NCI-H82 treated with DMSO at 0.1 percent for 48 hours (cell line): ENCODE data around the gene FBXO7.

Source experiments
- DNase-seq: peaks from one replicate; lab custom pipeline; 2025; ENCODE audit not compliant: unreplicated experiment; lab: John Stamatoyannopoulos, UW

The FBXO7 gene

DNA sequence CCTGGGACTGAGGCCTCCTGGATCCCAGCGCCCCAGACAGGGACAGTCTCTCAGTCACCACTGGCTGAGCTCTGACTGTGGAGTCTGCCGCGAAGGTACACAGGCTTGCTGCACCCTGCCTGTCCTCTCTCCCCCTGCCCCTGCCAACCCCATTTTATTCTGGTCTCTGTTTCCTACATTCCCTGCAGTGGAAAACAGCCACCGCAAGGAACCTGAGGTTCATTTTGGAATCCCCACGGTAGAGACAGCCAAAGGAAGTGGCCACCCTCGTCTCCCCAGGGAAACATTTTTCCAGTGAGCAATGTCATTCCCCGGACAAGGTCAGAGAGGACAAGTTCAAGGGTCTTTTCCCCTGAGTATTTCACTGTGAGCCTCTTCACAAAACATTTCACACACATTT lies 56.6 kb downstream of the FBXO7 start:
- DNase-seq = no peak

DNA sequence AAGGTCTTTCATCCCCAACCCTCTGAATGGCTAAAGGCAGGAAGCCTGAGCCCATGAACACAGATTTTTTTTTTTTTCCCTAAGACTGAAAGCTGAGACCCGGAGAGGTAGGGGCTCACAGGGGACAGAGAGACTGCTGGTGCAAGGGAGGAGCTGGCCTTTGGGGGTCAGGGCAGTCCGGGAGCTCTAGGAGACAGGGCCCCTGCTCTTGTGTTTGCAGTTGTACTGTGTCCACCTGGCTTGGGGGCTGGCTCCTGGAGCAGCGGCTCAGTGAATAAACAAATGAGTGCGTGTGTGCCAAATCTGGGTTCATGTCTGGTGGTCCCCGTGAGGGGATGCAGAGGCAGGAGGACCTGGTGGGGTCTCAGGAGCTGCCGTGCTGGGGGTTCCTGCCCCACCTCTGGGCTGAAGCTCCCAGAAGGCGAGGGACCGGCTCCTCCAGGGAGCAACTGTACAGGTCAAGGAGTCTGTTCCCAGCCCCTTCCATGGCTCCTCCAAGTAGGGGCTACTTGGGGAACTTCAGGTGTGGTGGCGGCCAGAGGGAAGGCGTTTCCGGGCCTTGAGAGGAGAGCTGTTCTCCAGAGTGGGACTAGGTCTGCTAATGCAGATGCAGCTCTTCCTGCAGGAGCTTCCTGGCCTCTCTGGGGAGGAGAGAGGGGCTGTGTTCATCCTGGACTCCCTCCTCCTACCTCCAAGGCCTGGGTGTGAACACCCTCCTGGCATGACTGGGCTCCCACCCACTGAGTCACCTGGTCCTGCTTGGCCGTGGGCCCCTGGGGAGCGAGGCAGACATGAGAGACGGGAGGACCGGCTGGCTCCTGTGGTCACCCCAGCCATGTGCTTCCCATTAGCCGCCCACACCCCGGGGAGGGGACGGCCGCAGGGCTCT lies 57.6 kb downstream of the FBXO7 start:
- peak; percentile 26 for DNase-seq

- DNase-seq = no peak
Observed at GRCh38 chr22:32532820-32533128, 58.2 kb downstream of the FBXO7 start.

- no peak for DNase-seq
Observed at GRCh38 chr22:32533265-32534111, 58.9 kb downstream of the FBXO7 start.

DNA sequence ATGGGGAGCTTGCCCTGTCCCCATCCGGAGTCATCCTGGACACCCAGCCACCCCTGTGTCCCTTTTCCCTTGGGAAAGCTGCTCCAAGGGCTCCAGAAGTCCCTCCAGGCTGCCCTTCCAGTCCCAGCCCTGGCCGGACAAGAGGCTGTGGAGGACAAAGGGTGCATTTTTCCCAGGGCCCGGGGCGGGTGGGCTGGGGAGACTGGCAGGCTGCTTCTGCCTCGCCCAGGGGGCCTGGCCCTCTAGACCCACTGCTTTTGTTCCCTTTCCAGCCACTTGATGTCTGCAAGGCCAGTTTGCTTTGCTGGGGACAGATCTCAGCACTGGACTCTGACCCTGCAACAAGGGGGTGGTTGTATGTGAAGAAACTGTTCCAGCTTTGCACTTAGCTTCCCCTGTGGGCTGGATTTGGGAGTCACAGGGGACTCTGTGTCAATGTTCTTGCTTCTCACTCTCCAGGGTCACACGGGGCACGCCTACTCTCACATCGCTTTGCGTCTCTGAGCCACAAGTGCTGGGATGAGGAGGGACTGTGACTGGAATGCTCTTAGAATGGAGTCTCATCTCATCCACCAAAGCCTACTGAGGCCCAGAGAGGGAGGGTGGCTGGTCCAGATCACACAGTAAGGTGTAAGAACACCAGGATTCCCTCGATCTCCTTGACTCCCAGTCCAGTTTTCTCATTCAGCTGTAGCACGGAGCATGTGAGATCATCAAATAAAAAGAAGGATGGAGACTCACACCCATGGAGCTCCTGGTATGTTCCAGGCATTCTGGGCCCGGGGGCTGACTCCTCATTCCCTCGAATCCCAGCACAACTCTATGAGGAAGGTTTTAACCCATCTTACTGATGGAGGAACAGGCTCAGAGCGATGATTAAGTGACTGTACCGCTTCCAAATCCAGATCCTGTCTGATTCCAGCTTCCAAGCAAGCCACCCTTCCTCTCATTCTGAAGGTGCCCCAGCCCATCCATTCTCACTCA lies 59.9 kb downstream of the FBXO7 start:
- no peak for DNase-seq

- no peak for DNase-seq
Observed at GRCh38 chr22:32535531-32536190, 61.0 kb downstream of the FBXO7 start.

GRCh38 chr22:32536352-32536751 lies 61.7 kb downstream of the FBXO7 start:
- no peak for DNase-seq

DNA sequence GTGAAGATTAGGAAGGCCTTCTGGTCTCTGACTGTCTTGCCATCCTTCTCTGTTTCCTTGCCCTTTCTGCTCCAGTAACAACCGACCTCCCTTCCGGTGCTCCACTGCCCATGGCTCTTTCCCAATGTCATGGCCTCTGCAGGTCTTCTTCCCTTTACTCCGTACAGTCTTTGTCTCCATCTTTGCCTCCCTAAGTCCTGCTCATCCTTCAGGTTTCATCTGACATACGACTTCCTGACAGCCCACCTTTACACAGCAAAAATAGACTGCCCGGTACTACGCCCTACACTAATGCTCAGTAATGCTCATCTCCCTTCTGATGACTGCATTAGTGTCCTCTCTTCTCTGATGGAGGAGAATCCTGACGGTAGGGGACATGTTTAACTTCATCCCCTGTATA lies 63.9 kb downstream of the FBXO7 start:
- no peak for DNase-seq

GRCh38 chr22:32539631-32540421 lies 65.2 kb downstream of the FBXO7 start:
- no peak for DNase-seq

DNA sequence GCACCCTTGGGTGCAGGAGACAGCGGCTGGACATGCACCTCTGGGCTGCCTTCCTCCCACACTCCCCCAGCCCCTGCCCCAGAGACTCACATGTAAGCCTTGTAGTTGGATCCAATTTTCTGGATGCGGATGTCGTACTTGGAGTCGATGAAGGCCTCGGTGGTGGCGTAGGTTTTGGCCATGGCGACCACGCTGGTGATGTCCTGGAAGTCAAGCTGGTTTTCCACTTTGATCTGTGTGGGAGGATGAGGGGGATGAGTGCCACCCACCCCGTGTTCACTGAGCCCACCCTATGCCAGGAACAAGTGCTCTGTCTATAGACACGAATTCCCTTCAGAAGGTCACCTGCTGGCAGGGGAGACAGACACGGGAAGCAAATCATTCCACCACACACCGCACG lies 66.9 kb downstream of the FBXO7 start:
- DNase-seq = no peak

DNA sequence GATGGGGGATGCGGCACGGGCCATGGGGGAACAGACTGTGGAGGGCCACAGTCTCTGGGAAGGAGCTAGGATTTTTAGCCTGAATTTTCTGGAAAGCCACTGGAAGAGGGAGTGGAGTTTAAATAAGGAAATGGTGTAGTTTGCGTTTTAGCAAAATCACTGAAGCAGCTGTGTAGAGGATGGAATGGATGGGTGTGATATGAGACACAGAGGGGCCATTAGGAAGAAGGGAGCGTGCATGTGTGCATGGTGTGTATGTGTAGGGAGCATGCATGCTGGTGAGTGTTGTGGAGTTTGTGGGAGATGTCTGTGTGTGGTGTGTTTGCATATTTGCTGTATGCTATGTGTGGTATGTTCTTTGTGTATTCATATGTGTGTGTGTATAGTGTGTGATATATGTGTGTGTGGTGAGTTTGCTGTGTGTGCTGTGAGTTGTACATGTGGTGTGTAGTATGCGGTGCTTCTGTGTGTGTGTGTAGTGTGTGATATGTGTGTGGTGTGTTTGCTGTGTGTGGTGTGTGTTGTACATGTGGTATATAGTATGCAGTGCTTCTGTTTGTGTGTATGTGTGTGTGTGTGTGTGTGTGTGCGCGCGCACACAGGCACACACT lies 67.6 kb downstream of the FBXO7 start:
- no peak for DNase-seq

DNA sequence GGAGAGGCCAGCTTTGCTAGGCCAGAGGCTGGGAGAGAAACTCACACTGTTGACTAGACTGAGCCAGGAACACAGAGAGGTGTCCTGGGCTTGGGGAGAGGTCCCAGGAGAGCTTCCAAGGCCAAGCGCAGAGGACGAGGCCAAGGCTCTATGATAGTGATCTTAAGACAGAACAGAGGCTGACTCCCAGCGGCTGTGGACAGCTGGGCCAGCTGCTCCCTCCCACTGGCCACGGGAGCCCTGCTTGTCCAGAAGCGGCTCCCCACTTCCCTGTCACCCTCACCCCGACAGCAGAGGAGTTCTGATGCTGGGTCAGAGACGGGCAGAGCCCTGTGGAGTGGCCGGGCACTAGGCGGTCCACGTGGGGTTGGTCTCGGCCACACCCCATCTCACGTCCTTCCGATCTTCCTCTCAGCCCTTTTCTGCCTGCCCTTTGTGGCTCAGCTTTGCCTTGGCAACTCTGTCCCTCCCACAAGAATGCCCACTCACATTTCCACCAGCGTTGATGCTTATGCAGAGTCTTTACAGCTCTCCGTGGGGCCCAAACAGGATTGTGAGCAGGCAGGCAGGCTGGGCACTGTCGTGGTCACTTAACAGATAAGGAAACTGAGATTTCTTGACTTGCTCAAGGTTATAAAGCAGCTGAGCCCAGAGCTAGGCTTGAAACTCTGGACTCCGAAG lies 68.2 kb downstream of the FBXO7 start:
- DNase-seq = no peak

DNA sequence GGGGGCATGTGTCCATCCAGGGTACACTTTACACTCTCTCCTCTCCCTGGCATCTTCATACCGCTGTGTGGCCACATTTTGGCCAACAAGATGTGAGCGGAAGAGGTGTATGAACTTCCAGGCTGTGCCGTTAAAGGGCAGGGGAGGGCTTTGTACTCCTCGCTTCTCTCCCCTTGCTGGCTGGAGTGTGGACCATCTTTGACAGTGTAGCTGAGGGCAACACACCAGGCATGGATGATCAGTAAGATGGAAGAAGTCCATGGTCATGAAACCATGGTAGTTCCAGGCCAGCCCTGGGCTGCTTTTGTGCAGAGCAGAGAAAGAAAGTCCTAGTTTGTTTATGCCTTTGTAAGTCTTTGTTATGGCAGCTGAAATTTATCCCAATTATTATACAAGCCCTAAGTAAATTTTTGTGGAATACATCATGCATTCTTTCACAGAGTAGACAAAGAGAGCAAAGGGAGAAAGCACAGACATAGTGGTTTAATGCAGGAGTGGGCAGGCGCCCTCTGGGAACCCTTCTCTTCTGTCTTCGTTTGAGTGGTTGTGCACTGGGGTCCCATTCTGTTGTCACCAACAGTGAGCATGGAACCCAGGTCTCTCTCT lies 70.4 kb downstream of the FBXO7 start:
- no peak for DNase-seq

GRCh38 chr22:32545801-32546200 lies 71.2 kb downstream of the FBXO7 start:
- no peak for DNase-seq

DNA sequence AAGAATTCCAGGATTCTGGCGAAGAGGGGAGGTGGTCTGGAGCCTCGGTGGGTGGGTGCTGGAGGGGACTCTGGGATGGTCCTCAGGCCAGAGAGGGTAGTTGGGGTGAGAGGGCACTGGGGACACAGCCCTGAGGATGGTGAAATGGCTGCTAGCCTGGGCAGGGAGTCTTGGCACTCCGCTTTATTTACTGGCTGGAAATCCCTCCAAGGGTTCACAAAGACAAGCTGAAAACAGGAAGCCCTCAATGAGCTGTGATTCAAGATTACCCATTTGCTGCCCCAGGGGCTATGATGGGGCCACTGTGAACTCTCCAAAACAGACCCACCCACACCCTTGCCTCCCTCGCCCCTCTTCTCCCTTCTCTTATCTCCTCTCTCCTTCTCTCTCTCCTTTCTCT lies 71.9 kb downstream of the FBXO7 start:
- DNase-seq = no peak

DNA sequence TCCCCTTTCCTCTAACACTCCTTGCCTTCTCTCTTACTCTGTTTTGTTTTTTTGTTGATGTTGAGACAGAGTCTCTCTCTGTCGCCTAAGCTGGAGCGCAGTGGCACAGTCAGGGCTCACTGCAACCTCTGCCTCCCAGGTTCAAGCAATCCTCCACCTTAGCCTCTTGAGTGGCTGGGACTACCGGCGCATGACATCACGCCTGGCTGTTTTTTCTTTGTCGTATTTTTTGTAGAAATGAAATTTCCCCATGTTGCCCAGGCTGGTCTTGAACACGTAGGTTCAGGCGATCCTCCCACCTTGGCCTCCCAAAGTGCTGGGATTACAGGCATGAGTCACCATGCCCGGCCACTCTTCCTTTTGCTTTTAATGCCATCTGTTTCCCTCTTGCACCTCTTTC lies 72.3 kb downstream of the FBXO7 start:
- DNase-seq = no peak

- no peak for DNase-seq
Observed at GRCh38 chr22:32548039-32548438, 73.4 kb downstream of the FBXO7 start.
